Esophagus muscularis mucosa (tissue), 4 donors: ENCODE results near the gene PRKD1. TPM values are rescaled to one million over a fixed set of nuclear protein-coding genes. Genes with fewer than 3 reads are reported as not detected.

Source experiments
- DNase-seq: peaks from one replicate; pipeline ENCODE4 v3.0.0-alpha.2; 2017; ENCODE audit errors: extremely low spot score
- H3K27ac ChIP-seq, 4 donors: fragments of 200-600 bp; sonication (generic); replicated peaks in 1 of 4; 1 replicate in 3 of 4; 2 replicates in 1 of 4; pipeline ENCODE4 v1.5.1; 2016 to 2019; ENCODE audit warnings: mild to moderate bottlenecking in 1 of 4
- H3K27me3 ChIP-seq, 4 donors: fragments of 200-600 bp; sonication (generic); one replicate each; pipeline versions ENCODE4 v1.5.1 to v1.6.0; 2016 to 2019
- H3K36me3 ChIP-seq, 4 donors: fragments of 200-600 bp; sonication (generic); one replicate each; pipeline ENCODE4 v1.5.1; 2016 to 2019
- H3K4me1 ChIP-seq, 4 donors: fragments of 200-600 bp; sonication (generic); one replicate each; pipeline ENCODE4 v1.5.1; 2016 to 2019
- H3K4me3 ChIP-seq, 4 donors: fragments of 200-600 bp; sonication (generic); 1 replicate in 2 of 4; 2 replicates in 2 of 4; pipeline ENCODE4 v1.5.1; 2016 to 2019; ENCODE audit warnings: mild to moderate bottlenecking in 4 of 4, moderate library complexity in 1 of 4
- H3K9me3 ChIP-seq, 4 donors: fragments of 200-600 bp; sonication (generic); 1 replicate in 3 of 4; 2 replicates in 1 of 4; pipeline ENCODE4 v1.5.1; 2016 to 2019
- EP300 ChIP-seq: sonication (generic); formaldehyde crosslinking; IDR thresholded peaks from one replicate; pipeline ENCODE4 v1.6.1; 2017; ENCODE audit warnings: antibody characterized with exemption
- POLR2A ChIP-seq: fragments of 450-650 bp; IDR thresholded peaks from one replicate; pipeline ENCODE4 v1.6.1; 2017; ENCODE audit warnings: antibody characterized with exemption, moderate library complexity, mild to moderate bottlenecking, low read depth
- POLR2AphosphoS5 ChIP-seq, 2 donors: sonication (generic); formaldehyde crosslinking; IDR thresholded peaks; one replicate each; pipeline ENCODE4 v1.6.1; 2017; ENCODE audit warnings: antibody characterized with exemption in 2 of 2
- WGBS: methylation state at CpG from one replicate; pipeline ENCODE4 v1.1.5; 2018; 5-methylcytosine and 5-hydroxymethylcytosine counted together
- intact Hi-C: fragments of 100-400 bp; cut with DNase I; formaldehyde crosslinking; loops from one replicate; pipeline ENCODE4 v1.15.1; 2023
- total RNA-seq, 4 donors: library from RNA; depleted of rRNA; stranded (reverse); fragments of >200 nt; gene quantifications; one replicate each; pipeline versions ENCODE4 v1.1.0 to v1.2.1, GENCODE V29; 2016
- TF ChIP-seq, protein P1 (sequence below), 3 experiments: fragments of 200-600 bp in 2 of 3; fragments of 450-650 bp in 1 of 3; sonication (generic) in 2 of 3; IDR thresholded peaks; one replicate each; pipeline ENCODE4 v1.5.1; 2017 to 2019; ENCODE audit warnings: antibody characterized with exemption in 3 of 3, mild to moderate bottlenecking in 2 of 3, moderate library complexity in 1 of 3

The PRKD1 gene
- total RNA-seq, 4 donors from 2014 or later, result 10.4 to 18.7 (median 14.0) TPM

DNA sequence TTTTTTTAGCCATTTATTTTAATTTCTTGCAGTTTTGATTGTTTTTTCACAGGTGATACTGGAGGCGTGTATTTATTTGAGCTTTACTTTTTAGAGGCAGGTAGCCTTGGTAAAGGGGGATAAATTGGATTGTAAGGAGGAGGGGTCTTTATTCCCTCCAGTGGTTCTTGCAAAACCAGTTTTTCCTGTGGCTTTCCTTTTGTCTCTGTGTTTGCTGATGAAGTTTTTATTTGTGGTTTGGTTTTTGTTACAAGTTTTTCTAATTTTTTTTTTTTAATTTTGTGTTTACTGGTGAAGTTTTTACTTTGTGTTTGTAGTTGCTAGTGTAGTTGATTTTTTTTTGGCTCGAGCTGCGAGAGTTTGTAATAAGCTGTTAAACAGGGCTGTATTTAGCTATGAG, 278.5 kb downstream of the PRKD1 start:
- Histone ChIP-seq H3K27ac (no peak overlapping the region), H3K36me3 (no peaks in the 10 kb centered on the region), H3K4me3 (no peak overlapping the region), H3K4me1 (peaks cover under 1 to 15% (median 11%) of the 10 kb centered on the region in 4 donors), H3K27me3 (no peaks in the 10 kb centered on the region), H3K9me3 (peaks cover 0 to 17% (median 15%) of the 10 kb centered on the region in 4 donors)
- DNase-seq, result no peak
- WGBS, result 91% methylated on average over 3 of the region's 3 CpGs
- intact Hi-C loops, result no loop called here
- TF ChIP-seq POLR2AphosphoS5 (IDR thresholded peaks at IDR 0.05) (no peak), POLR2A (no peak), EP300 (no peak)
- TF ChIP-seq, protein P1, sequence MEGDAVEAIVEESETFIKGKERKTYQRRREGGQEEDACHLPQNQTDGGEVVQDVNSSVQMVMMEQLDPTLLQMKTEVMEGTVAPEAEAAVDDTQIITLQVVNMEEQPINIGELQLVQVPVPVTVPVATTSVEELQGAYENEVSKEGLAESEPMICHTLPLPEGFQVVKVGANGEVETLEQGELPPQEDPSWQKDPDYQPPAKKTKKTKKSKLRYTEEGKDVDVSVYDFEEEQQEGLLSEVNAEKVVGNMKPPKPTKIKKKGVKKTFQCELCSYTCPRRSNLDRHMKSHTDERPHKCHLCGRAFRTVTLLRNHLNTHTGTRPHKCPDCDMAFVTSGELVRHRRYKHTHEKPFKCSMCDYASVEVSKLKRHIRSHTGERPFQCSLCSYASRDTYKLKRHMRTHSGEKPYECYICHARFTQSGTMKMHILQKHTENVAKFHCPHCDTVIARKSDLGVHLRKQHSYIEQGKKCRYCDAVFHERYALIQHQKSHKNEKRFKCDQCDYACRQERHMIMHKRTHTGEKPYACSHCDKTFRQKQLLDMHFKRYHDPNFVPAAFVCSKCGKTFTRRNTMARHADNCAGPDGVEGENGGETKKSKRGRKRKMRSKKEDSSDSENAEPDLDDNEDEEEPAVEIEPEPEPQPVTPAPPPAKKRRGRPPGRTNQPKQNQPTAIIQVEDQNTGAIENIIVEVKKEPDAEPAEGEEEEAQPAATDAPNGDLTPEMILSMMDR (IDR thresholded peaks at IDR 0.05), result no peak

DNA sequence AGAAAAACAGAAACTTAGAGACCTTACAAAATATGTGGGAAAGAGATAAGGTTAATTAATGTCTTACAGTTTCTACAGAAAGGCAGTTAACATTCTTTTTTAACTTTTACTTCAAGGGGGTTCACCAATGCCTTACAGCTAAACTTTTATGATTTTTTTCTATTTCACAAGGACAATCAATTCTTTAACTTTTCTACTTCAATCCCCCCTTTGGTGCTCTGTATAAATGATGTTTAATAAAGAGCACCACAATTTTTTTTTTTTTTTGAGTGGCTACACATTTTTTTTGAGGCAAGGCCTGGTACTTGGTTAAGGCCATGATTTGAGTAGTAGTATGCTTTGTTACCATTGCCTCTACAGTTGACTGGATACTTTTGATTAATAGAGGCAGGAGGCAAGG, 279.6 kb downstream of the PRKD1 start:
- H3K27ac ChIP-seq, result no peak overlapping the region
- H3K27me3 ChIP-seq, result no peaks in the 10 kb centered on the region
- DNase-seq, result no peak
- TF ChIP-seq, protein P1 (IDR thresholded peaks at IDR 0.05), result no peak
- TF ChIP-seq POLR2A (no peak), POLR2AphosphoS5 (IDR thresholded peaks at IDR 0.05) (no peak), EP300 (no peak)
- peaks cover 0 to 17% (median 15%) of the 10 kb centered on the region in 4 donors for H3K9me3 ChIP-seq
- H3K36me3 ChIP-seq, result no peaks in the 10 kb centered on the region
- no peak overlapping the region for H3K4me3 ChIP-seq
- peaks cover 0 to 21% (median 15%) of the 10 kb centered on the region in 4 donors for H3K4me1 ChIP-seq
- intact Hi-C loops, result no loop called here

DNA sequence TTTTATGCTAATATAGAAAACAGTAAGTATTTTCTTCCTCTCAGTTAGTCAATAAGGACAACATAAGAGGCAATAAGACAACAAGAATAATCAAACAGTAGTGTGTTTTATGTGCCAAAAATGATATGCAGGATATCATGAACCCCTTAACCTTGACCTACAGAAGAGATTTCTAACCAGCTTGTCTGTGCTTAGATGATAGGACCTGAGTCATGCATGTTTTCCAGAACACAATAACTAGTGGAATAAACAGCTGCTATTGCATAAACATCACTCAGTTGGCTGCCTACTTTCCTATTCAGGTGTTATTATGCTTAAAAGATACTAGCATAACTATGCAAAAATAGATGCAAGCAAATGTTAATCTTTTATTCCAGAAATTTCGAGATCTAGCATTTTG, 282.5 kb downstream of the PRKD1 start:
- peaks cover 0 to 17% (median 15%) of the 10 kb centered on the region in 4 donors for H3K9me3 ChIP-seq
- no peak overlapping the region for H3K27ac ChIP-seq
- H3K36me3 ChIP-seq, result no peaks in the 10 kb centered on the region
- H3K4me1 ChIP-seq, result peaks cover 0 to 11% (median 4%) of the 10 kb centered on the region in 4 donors
- H3K4me3 ChIP-seq, result no peak overlapping the region
- no peak for DNase-seq
- intact Hi-C loops, result no loop called here
- WGBS, result 89% methylated on average over 1 of the region's 1 CpG
- H3K27me3 ChIP-seq, result no peaks in the 10 kb centered on the region
- TF ChIP-seq EP300, result no peak
- TF ChIP-seq, protein P1 (IDR thresholded peaks at IDR 0.05), result no peak
- TF ChIP-seq POLR2AphosphoS5 (IDR thresholded peaks at IDR 0.05), result no peak
- TF ChIP-seq POLR2A, result no peak

- WGBS, result 57% methylated on average over 5 of the region's 5 CpGs
- Histone ChIP-seq H3K36me3 (no peaks in the 10 kb centered on the region), H3K9me3 (peaks cover 0 to 16% (median 13%) of the 10 kb centered on the region in 4 donors), H3K27ac (no peak overlapping the region), H3K27me3 (no peaks in the 10 kb centered on the region), H3K4me1 (peaks cover 0 to 11% (median 4%) of the 10 kb centered on the region in 4 donors), H3K4me3 (no peak overlapping the region)
- DNase-seq, result no peak
- intact Hi-C loops, result no loop called here
- TF ChIP-seq, protein P1 (IDR thresholded peaks at IDR 0.05), result no peak
- TF ChIP-seq POLR2A, result no peak
- no peak for TF ChIP-seq POLR2AphosphoS5 (IDR thresholded peaks at IDR 0.05)
- TF ChIP-seq EP300, result no peak
Measured at GRCh38 chr14:29643433-29644211, 284.0 kb downstream of the PRKD1 start.

DNA sequence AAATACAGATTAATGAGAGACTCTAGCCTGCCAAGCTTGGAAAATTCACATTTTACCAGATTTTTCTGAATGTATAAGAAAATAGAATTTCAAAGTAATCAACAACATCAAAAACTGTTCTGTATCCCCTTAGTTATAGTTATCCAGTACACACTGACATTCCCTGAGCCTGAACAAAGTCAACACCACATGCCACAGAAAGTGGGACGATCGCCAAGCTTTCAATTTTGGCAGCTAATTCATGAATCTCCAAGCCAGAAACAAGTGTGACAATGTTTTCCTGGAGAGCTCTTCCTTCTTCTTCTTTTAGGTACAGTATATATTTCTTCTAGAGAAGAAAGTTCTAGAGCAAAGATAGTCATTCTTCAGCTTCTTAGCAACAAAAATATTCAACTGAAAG, 290.2 kb downstream of the PRKD1 start:
- no peak for TF ChIP-seq POLR2A
- no peak for TF ChIP-seq POLR2AphosphoS5 (IDR thresholded peaks at IDR 0.05)
- TF ChIP-seq EP300, result no peak
- TF ChIP-seq, protein P1 (IDR thresholded peaks at IDR 0.05), result no peak
- DNase-seq, result no peak
- Histone ChIP-seq H3K27ac (no peak overlapping the region), H3K4me3 (no peak overlapping the region), H3K36me3 (no peaks in the 10 kb centered on the region), H3K27me3 (no peaks in the 10 kb centered on the region), H3K4me1 (peaks cover 9 to 17% (median 13%) of the 10 kb centered on the region in 4 donors), H3K9me3 (no peaks in the 10 kb centered on the region)
- WGBS, result 11% methylated on average over 2 of the region's 2 CpGs
- intact Hi-C loops, result no loop called here
